CD4-positive, alpha-beta T cell (primary cell): ENCODE results near the gene ENAH. TPM values are rescaled to one million over a fixed set of nuclear protein-coding genes. Genes with fewer than 3 reads are reported as not detected.

Experiments used
- ATAC-seq: fragments of 200-7000 bp; cut with Tn5 transposase; one replicate; pipeline ENCODE4 v1.10.0; 2022; ENCODE audit warnings: mild to moderate bottlenecking; ENCODE audit not compliant: poor library complexity
- CTCF ChIA-PET: fragments of 350-600 bp; sonication (Branson Sonifier 250); formaldehyde crosslinking; loops from one replicate; lab custom pipeline; 2021; ENCODE audit warnings: antibody characterized with exemption, inconsistent platforms; lab: Charles Lee
- POLR2A ChIA-PET: fragments of 350-600 bp; sonication (Branson Sonifier 250); formaldehyde crosslinking; loops from one replicate; lab custom pipeline; 2021; ENCODE audit warnings: antibody characterized with exemption, inconsistent platforms; lab: Charles Lee
- DNase-seq, 14 experiments: peaks; one replicate each; pipeline ENCODE4 v3.0.0-alpha.2; 2013 to 2020; ENCODE audit warnings: mixed read lengths in 2 of 14
- H3K27ac ChIP-seq, 2 donors: one replicate each; pipeline versions ENCODE4 v1.5.1 to v1.7.0; 2013; ENCODE audit warnings: low read length in 2 of 2, low read depth in 1 of 2, mild to moderate bottlenecking in 1 of 2
- H3K27me3 ChIP-seq, 2 experiments: 1 replicate in 1 of 2; 2 replicates in 1 of 2; pipeline versions ENCODE4 v1.6.1 to v1.7.0; 2013; ENCODE audit warnings: low read length in 2 of 2, control low read depth in 1 of 2, mild to moderate bottlenecking in 1 of 2, moderate library complexity in 1 of 2; ENCODE audit not compliant: insufficient read depth in 2 of 2, control insufficient read depth in 1 of 2
- H3K36me3 ChIP-seq: one replicate; pipeline ENCODE4 v1.6.1; 2013; ENCODE audit warnings: low read length, control low read depth; ENCODE audit not compliant: insufficient read depth
- H3K4me1 ChIP-seq: one replicate; pipeline ENCODE4 v1.6.1; 2013; ENCODE audit warnings: low read length, control low read depth; ENCODE audit not compliant: insufficient read depth
- H3K4me3 ChIP-seq: one replicate; pipeline ENCODE4 v1.5.1; 2013; ENCODE audit warnings: mild to moderate bottlenecking, low read length, moderate library complexity
- H3K9me3 ChIP-seq, 2 experiments: 1 replicate in 1 of 2; 2 replicates in 1 of 2; pipeline versions ENCODE4 v1.6.1 to v1.7.0; 2013; ENCODE audit warnings: low read length in 2 of 2, mild to moderate bottlenecking in 2 of 2, control low read depth in 1 of 2, moderate library complexity in 1 of 2; ENCODE audit not compliant: control insufficient read depth in 1 of 2, insufficient read depth in 1 of 2
- H3K27ac Mint-ChIP-seq: one replicate; pipeline ENCODE4 v1.8.0; 2020; ENCODE audit warnings: mixed read lengths
- H3K27me3 Mint-ChIP-seq: one replicate; pipeline ENCODE4 v1.8.0; 2021; ENCODE audit warnings: mixed read lengths
- H3K36me3 Mint-ChIP-seq: one replicate; pipeline ENCODE4 v1.8.0; 2021; ENCODE audit warnings: low read depth, mixed read lengths
- H3K4me1 Mint-ChIP-seq: one replicate; pipeline ENCODE4 v1.8.0; 2021; ENCODE audit warnings: low read depth, mixed read lengths
- H3K4me3 Mint-ChIP-seq: one replicate; pipeline ENCODE4 v1.8.0; 2020; ENCODE audit warnings: mild to moderate bottlenecking, mixed read lengths
- H3K9me3 Mint-ChIP-seq: one replicate; pipeline ENCODE4 v1.8.0; 2020; ENCODE audit warnings: mixed read lengths
- CTCF ChIP-seq: fragments of 200-600 bp; IDR thresholded peaks from one replicate; pipeline ENCODE4 v1.8.0; 2022; ENCODE audit warnings: antibody characterized with exemption, mild to moderate bottlenecking
- intact Hi-C, 2 experiments: fragments of 100-400 bp; cut with DNase I in 1 of 2; cut with micrococcal nuclease in 1 of 2; formaldehyde crosslinking; loops; one replicate each; pipeline versions ENCODE4 v1.15.1 to v1.9.0; 2023 to 2025; cut with DNase I, micrococcal nuclease
- total RNA-seq, 174 experiments: library from RNA in 2 of 174; stranded (reverse) in 2 of 174; gene quantifications; one replicate each; pipeline ENCODE4 v1.2.3 and lab custom pipeline; 2021 to 2026

Gene ENAH
- total RNA-seq, 2 experiments from 2014 or later = not detected

DNA sequence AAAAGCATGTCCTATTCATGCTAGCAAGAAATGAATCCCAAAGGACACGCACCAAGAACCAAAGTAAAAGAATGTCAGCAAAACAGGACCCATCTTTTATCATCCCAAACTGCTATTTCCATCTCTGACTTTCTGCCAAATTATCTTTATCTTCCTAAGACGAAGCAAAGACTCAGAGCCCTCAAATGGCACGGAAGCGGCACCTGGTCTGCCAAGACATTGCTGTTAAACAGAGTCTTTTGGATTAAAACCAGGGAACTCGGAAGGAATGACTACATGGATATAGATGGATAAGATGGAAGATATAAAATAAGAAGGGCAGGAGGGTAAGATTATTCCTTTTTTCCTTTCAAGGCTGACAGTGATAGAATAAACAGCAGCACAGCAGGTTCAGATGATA, 164.2 kb downstream of the ENAH start:
- Mint-ChIP-seq H3K27me3 (no peaks in the 10 kb centered on the region), H3K36me3 (no peaks in the 10 kb centered on the region), H3K9me3 (no peaks in the 10 kb centered on the region), H3K4me1 (no peaks in the 10 kb centered on the region), H3K4me3 (no peak overlapping the region), H3K27ac (no peak overlapping the region)
- CTCF ChIA-PET = no interaction called here
- Histone ChIP-seq H3K27me3 (no peaks in the 10 kb centered on the region), H3K4me1 (no peaks in the 10 kb centered on the region), H3K4me3 (no peak overlapping the region), H3K9me3 (no peaks in the 10 kb centered on the region), H3K36me3 (no peaks in the 10 kb centered on the region), H3K27ac (no peak overlapping the region)
- no peak for TF ChIP-seq CTCF
- POLR2A ChIA-PET = no interaction called here
- ATAC-seq (no peak), DNase-seq (no peak)
- intact Hi-C loops = no loop called here

GRCh38 chr1:225486856-225487255, 166.1 kb downstream of the ENAH start:
- no peak overlapping the region for H3K27ac ChIP-seq
- H3K36me3 ChIP-seq = no peaks in the 10 kb centered on the region
- H3K4me1 ChIP-seq = no peaks in the 10 kb centered on the region
- Mint-ChIP-seq H3K9me3 (no peaks in the 10 kb centered on the region), H3K27ac (no peak overlapping the region), H3K4me1 (no peaks in the 10 kb centered on the region), H3K4me3 (no peak overlapping the region), H3K27me3 (no peaks in the 10 kb centered on the region), H3K36me3 (no peaks in the 10 kb centered on the region)
- no peak overlapping the region for H3K4me3 ChIP-seq
- CTCF ChIA-PET = no interaction called here
- no peak for TF ChIP-seq CTCF
- no peak for ATAC-seq
- no peak for DNase-seq
- intact Hi-C loops = no loop called here
- no peaks in the 10 kb centered on the region for H3K9me3 ChIP-seq
- POLR2A ChIA-PET = no interaction called here
- no peaks in the 10 kb centered on the region for H3K27me3 ChIP-seq

- H3K4me1 Mint-ChIP-seq = no peaks in the 10 kb centered on the region
- DNase-seq (no peak), ATAC-seq (no peak)
- no peaks in the 10 kb centered on the region for H3K9me3 ChIP-seq
- H3K27me3 ChIP-seq = no peaks in the 10 kb centered on the region
- H3K4me3 Mint-ChIP-seq = no peak overlapping the region
- H3K4me1 ChIP-seq = no peaks in the 10 kb centered on the region
- no peak for TF ChIP-seq CTCF
- H3K4me3 ChIP-seq = no peak overlapping the region
- H3K36me3 ChIP-seq = no peaks in the 10 kb centered on the region
- no peak overlapping the region for H3K27ac ChIP-seq
- intact Hi-C loops = no loop called here
- ChIA-PET CTCF (interaction anchor here (0.7 kb wide), 1 partner anchor 9 kb away, joined by 3 read pairs; no protein-coding TSS in a partner anchor), POLR2A (no interaction called here)
- no peaks in the 10 kb centered on the region for H3K27me3 Mint-ChIP-seq
- no peaks in the 10 kb centered on the region for H3K9me3 Mint-ChIP-seq
- no peaks in the 10 kb centered on the region for H3K36me3 Mint-ChIP-seq
- H3K27ac Mint-ChIP-seq = no peak overlapping the region
Measured at GRCh38 chr1:225485991-225486530, 166.9 kb downstream of the ENAH start.
